HG03354 (cell line): ENCODE results near the gene PLSCR5.
A peak's percentile ranks its signal among the peaks of the same experiment; 100 is the strongest.

Experiments
- ATAC-seq: cut with Tn5 transposase; IDR thresholded peaks from one replicate; pipeline ENCODE4 v1.9.1; 2021; ENCODE audit warnings: mild to moderate bottlenecking; ENCODE audit not compliant: unreplicated experiment, poor library complexity, severe bottlenecking

The PLSCR5 gene

DNA sequence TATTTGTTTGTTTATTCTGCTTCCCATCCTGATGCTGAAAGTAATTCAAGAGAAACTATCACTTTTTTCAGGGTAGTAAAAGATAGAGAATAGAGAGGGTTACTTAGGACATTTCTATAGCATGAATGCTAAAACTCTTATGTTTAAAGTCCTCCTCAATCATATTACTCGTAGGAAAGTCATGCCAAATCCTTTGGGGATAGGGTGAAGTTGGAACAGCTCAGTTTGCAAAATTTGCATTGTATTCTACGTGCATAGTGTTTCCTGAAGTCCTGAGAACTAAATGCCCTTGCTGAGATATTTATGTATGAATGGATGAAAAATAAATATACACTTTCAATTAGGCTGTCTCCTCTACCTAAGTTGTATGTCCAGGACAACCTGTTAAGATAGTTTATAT lies 14.6 kb downstream of the PLSCR5 start:
- ATAC-seq = no peak

- peak; percentile 73 for ATAC-seq
These were observed 15.1 kb downstream of the PLSCR5 start for GRCh38 chr3:146589899-146590508.

GRCh38 chr3:146585156-146585555 lies 20.0 kb downstream of the PLSCR5 start:
- ATAC-seq = no peak

DNA sequence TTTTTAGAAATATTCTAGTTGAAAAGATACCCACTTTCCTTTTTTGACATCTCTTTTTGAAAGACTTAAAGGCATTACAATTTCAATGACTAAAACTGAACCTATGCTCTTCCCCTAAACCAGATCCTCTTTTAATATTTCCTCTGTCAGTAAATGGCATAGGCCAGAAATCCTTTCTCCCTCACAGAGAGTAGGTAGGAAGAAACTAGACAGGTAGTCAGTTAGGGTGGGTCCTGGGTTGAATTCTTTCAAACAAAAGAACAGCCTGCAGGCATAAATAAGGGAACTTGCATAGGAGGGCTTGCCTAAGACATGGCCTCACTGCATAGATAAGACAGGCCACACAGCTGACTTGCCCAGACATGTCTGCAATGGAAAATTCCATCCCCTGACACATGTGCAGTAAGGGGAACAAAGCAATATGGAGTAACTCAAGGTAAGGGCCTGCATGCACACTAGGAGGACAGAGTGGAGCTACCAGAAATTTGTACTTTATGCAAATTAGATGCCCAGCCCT lies 23.1 kb downstream of the PLSCR5 start:
- no peak for ATAC-seq

GRCh38 chr3:146581080-146581601 lies 24.0 kb downstream of the PLSCR5 start:
- ATAC-seq = no peak

GRCh38 chr3:146577662-146578061 lies 27.5 kb downstream of the PLSCR5 start:
- ATAC-seq = peak; percentile 76

- ATAC-seq = no peak
These were observed 29.5 kb downstream of the PLSCR5 start for GRCh38 chr3:146575636-146576035.

DNA sequence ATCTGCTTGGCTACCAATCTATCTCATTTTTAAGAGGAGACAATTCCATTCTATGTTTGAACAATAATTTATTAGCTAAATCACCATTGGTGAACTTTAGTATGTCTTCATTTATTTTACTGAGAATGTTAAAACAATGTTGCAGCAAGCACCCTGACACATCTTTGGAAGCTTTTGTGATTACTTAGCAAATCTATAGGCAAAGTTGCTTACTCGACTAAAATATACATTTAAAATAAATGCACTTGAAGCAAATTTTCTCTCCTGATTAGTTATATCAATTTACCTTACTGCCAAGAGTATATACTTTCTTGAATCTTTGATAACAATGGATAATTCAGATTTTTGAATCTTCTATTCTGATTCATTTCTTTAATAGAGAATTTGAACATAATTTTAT lies 31.0 kb downstream of the PLSCR5 start:
- ATAC-seq = no peak

GRCh38 chr3:146569314-146569713 lies 35.8 kb downstream of the PLSCR5 start:
- ATAC-seq = no peak

DNA sequence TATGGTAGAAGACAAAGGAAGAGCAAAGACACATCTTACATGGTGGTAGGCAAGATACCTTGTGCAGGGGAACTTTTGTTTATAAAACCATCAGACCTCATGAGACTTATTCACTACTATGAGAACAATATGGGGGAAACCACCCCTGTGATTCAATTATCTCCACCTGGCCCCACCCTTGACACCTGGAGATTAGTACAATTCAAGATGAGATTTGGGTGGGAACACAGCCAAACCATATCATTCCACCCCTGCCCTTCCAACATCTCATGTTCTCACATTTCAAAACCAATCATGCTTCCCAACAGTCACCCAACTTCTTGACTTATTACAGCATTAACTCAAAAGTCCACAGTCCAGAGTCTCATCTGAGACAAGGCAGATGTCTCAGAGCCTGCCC lies 39.0 kb downstream of the PLSCR5 start:
- no peak for ATAC-seq

DNA sequence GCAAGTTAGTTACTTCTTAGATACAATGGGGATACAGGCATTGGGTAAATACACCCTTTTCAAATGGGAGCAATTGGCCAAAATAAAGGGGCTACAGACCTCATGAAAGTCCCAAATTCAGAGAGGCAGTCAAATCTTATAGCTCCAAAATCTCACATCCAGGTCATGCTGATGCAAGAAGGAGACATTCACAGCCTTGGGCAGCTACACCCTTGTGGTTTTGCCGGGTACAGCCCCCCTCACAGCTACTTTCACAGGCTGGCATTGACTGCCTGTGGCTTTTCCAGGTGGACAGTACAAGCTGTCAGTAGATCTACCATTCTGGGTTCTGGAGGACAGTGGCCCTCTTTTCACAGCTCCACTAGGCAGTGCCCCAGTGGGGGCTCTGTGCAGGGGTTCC lies 43.3 kb downstream of the PLSCR5 start:
- ATAC-seq = no peak

DNA sequence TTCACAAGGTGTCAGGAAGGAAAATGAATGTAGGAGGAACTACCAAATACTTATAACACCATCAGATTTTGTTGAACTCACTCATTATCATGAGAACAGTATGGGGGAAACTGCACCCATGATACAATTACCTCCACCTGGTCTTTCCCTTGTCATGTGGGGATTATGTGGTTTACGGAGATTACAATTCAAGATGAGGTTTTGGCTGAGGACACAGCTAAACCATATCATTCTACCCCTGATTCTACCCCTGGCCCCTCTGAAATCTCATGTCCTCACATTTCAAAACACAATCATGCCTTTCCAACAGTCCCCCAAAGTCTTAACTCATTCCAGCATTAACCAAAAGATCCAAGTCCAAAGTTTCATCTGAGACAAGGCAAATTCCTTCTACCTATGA lies 43.7 kb downstream of the PLSCR5 start:
- ATAC-seq = no peak

- no peak for ATAC-seq
These were observed 44.5 kb downstream of the PLSCR5 start for GRCh38 chr3:146560678-146561077.

- no peak for ATAC-seq
These were observed 45.8 kb downstream of the PLSCR5 start for GRCh38 chr3:146559388-146559787.

DNA sequence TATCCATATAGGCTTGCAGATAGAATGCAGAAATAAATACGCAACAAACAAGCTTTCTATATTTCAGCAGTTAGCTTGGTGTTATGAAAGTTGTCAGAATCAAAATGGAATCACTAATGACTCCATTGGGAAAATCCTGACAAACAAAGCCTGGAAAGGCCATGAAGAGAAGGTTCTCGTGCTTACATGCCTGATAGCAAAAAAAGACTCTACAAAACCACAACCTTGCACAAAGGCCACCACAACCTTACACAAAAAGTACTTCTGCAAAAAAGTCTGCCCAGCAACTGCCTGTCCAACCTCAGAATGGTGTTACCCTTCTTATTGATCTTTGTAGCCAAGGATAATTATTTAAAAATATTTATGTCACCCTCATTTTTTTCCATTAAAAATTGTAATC lies 46.4 kb downstream of the PLSCR5 start:
- ATAC-seq = no peak

GRCh38 chr3:146557745-146558144 lies 47.4 kb downstream of the PLSCR5 start:
- ATAC-seq = no peak

- no peak for ATAC-seq
These were observed 49.8 kb downstream of the PLSCR5 start for GRCh38 chr3:146555311-146555710.

GRCh38 chr3:146554151-146554760 lies 50.9 kb downstream of the PLSCR5 start:
- ATAC-seq = no peak

DNA sequence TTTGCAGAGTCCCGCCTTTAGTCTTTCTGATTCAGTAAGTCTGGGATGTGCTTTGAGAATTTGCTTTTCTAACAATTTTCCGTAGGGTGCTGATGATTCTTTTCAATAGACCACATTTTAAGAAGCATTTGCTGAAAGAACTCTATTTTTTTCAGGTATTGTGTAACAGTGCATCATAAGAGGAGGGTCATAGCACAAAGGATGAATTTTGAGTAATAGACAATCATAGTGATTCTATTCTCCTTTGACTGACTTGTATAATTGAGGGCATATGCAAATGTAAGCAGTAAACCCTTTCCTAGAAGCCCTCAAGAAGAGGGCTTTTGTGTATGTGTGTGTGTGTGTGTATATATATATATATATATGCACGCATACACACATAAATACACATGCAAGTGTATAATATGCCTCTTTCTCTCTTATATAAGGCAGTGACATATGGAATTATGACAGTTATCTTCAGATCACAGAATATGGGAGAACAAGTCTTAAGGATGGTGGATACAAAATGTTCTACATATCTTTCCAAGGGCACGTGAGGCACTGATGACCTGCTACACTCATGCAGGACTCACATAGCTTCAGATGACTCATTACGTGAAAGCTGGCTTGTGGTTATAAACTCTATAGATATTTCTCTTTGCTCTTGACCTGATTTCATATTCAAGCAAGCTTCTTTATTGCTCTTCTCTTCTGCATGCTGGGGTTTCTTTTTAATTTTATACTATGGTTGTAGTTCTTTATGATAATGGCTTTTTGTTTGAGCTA lies 54.2 kb downstream of the PLSCR5 start:
- ATAC-seq = peak; percentile 92

DNA sequence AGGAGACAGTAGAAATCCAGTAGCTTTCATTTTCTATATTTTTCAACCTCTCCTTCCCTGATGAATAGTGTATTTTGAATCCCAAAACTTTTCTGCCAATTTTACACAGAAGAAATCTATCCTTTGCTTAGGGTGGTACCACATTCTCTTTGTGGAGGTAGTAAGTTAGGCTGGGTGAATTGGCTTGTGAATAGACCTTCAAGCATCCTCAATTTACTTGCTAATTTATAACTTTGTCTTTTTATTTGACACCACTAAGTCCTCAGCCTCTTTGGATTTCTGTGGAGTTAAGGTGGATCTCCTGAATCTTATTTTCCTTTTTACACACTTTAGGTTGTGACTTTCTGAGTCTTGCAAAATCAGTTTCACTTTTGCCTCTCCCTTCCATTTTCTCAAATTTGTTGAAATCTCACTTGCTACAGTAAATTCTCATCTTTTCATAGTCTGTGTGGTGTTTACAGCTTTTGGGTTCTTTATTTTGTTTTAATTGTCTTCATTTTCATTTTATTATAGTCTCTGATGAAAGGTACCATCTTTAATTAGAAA lies 55.0 kb downstream of the PLSCR5 start:
- no peak for ATAC-seq
